CD14-positive monocyte (primary cell): ENCODE data around the gene WDR82. TPM values are rescaled to one million over a fixed set of nuclear protein-coding genes. Genes with fewer than 3 reads are reported as not detected.

ENCODE experiments used
- DNase-seq, 3 donors: peaks; one replicate each; pipeline ENCODE4 v3.0.0-alpha.2; 2011 to 2022
- H2AFZ ChIP-seq: 2 replicates; pipeline ENCODE4 v1.6.0; 2012; ENCODE audit warnings: mild to moderate bottlenecking, low read depth, low read length, inconsistent platforms; ENCODE audit not compliant: insufficient read depth, poor library complexity, severe bottlenecking
- H3K27ac ChIP-seq, 2 donors: 1 replicate in 1 of 2; 2 replicates in 1 of 2; pipeline ENCODE4 v1.5.1; 2012 to 2013; ENCODE audit warnings: low read length in 2 of 2, control low read depth in 1 of 2, inconsistent platforms in 1 of 2, low read depth in 1 of 2, mild to moderate bottlenecking in 1 of 2
- H3K27me3 ChIP-seq, 2 donors: one replicate each; pipeline versions ENCODE4 v1.6.0 to v1.6.1; 2011 to 2013; ENCODE audit warnings: low read length in 2 of 2; ENCODE audit not compliant: control insufficient read depth in 2 of 2, insufficient read depth in 2 of 2
- H3K36me3 ChIP-seq, 2 donors: replicated peaks in 1 of 2; 1 replicate in 1 of 2; 2 replicates in 1 of 2; pipeline versions ENCODE4 v1.5.1 to v1.6.1; 2012 to 2013; ENCODE audit warnings: low read length in 2 of 2, control low read depth in 1 of 2, inconsistent platforms in 1 of 2, mild to moderate bottlenecking in 1 of 2; ENCODE audit not compliant: insufficient read depth in 2 of 2, control insufficient read depth in 1 of 2
- H3K4me1 ChIP-seq, 2 donors: 1 replicate in 1 of 2; 2 replicates in 1 of 2; pipeline versions ENCODE4 v1.5.1 to v1.6.1; 2012 to 2013; ENCODE audit warnings: low read length in 2 of 2, control low read depth in 1 of 2, inconsistent platforms in 1 of 2, mild to moderate bottlenecking in 1 of 2, moderate library complexity in 1 of 2; ENCODE audit not compliant: insufficient read depth in 2 of 2, control insufficient read depth in 1 of 2
- H3K4me2 ChIP-seq: replicated peaks from 2 replicates; pipeline ENCODE3; 2012; ENCODE audit warnings: low read length, moderate library complexity, mild to moderate bottlenecking; ENCODE audit not compliant: poor library complexity, severe bottlenecking; ENCODE audit errors: extremely low read depth
- H3K4me3 ChIP-seq, 3 experiments: fragments of 200-600 bp in 1 of 3; sonication (generic) in 1 of 3; replicated peaks in 1 of 3; 1 replicate in 2 of 3; 2 replicates in 1 of 3; pipeline ENCODE4 v1.5.1; 2011 to 2013; ENCODE audit warnings: low read length in 3 of 3, mild to moderate bottlenecking in 3 of 3, control low read depth in 2 of 3, low read depth in 2 of 3, inconsistent platforms in 1 of 3, moderate library complexity in 1 of 3
- H3K79me2 ChIP-seq: 2 replicates; pipeline ENCODE4 v1.6.0; 2012; ENCODE audit warnings: mild to moderate bottlenecking, control low read depth, inconsistent platforms, low read length, moderate library complexity; ENCODE audit not compliant: insufficient read depth
- H3K9ac ChIP-seq: 2 replicates; pipeline ENCODE4 v1.6.0; 2017; ENCODE audit warnings: low read length, mild to moderate bottlenecking; ENCODE audit not compliant: insufficient read depth, poor library complexity, severe bottlenecking
- H3K9me3 ChIP-seq, 2 donors: replicated peaks in 1 of 2; 1 replicate in 1 of 2; 2 replicates in 1 of 2; pipeline versions ENCODE4 v1.5.1 to v1.6.1; 2012 to 2013; ENCODE audit warnings: low read length in 2 of 2, control low read depth in 1 of 2; ENCODE audit not compliant: control insufficient read depth in 1 of 2, insufficient read depth in 1 of 2
- H4K20me1 ChIP-seq: 2 replicates; pipeline ENCODE4 v1.6.0; 2012; ENCODE audit warnings: mild to moderate bottlenecking, low read length, control low read depth, moderate library complexity; ENCODE audit not compliant: insufficient read depth
- H3K27ac Mint-ChIP-seq, 7 donors: one replicate each; pipeline ENCODE4 v1.8.0; 2020; ENCODE audit warnings: mild to moderate bottlenecking in 7 of 7, mixed read lengths in 7 of 7, moderate library complexity in 6 of 7, inconsistent platforms in 2 of 7
- H3K27me3 Mint-ChIP-seq, 3 donors: one replicate each; pipeline ENCODE4 v1.8.0; 2021 to 2022; ENCODE audit warnings: low read depth in 3 of 3, mild to moderate bottlenecking in 3 of 3, mixed read lengths in 3 of 3, moderate library complexity in 3 of 3, inconsistent platforms in 1 of 3
- H3K36me3 Mint-ChIP-seq, 2 donors: one replicate each; pipeline ENCODE4 v1.8.0; 2020; ENCODE audit warnings: mixed read lengths in 2 of 2, inconsistent platforms in 1 of 2, mild to moderate bottlenecking in 1 of 2
- H3K4me1 Mint-ChIP-seq: one replicate; pipeline ENCODE4 v1.8.0; 2020; ENCODE audit warnings: mild to moderate bottlenecking, mixed read lengths
- H3K4me3 Mint-ChIP-seq, 2 donors: one replicate each; pipeline ENCODE4 v1.8.0; 2020; ENCODE audit warnings: mild to moderate bottlenecking in 2 of 2, mixed read lengths in 2 of 2, moderate library complexity in 1 of 2
- H3K9me3 Mint-ChIP-seq, 7 donors: one replicate each; pipeline ENCODE4 v1.8.0; 2020 to 2022; ENCODE audit warnings: mixed read lengths in 7 of 7, mild to moderate bottlenecking in 6 of 7, moderate library complexity in 6 of 7, inconsistent platforms in 2 of 7
- WGBS: methylation state at CpG from one replicate; pipeline ENCODE4 v1.1.5; 2013; ENCODE audit warnings: missing lambda C conversion rate; ENCODE audit not compliant: insufficient coverage; 5-methylcytosine and 5-hydroxymethylcytosine counted together
- intact Hi-C, 2 donors: fragments of 100-400 bp; cut with micrococcal nuclease; formaldehyde crosslinking; loops; one replicate each; pipeline versions ENCODE4 v1.15.0 to v1.15.1; 2023
- polyA plus RNA-seq, 3 donors: library from polyadenylated mRNA; depleted of rRNA in 1 of 3; unstranded in 2 of 3; stranded (reverse) in 1 of 3; fragments of 300-500 nt in 2 of 3; fragments of >200 nt in 1 of 3; fragmentation: Illumina TruSeq in 2 of 3; gene quantifications; 1 replicate in 2 of 3; 2 replicates in 1 of 3; pipeline ENCODE4 v1.2.3, GENCODE V29; 2012 to 2021
- TF ChIP-seq, protein P1 (sequence below): fragments of 200-600 bp; IDR thresholded peaks from one replicate; pipeline ENCODE4 v1.8.0; 2022; ENCODE audit warnings: antibody characterized with exemption, mild to moderate bottlenecking

The WDR82 gene
- polyA plus RNA-seq, 3 donors, result 27.3 to 33.4 (median 32.3) TPM

DNA sequence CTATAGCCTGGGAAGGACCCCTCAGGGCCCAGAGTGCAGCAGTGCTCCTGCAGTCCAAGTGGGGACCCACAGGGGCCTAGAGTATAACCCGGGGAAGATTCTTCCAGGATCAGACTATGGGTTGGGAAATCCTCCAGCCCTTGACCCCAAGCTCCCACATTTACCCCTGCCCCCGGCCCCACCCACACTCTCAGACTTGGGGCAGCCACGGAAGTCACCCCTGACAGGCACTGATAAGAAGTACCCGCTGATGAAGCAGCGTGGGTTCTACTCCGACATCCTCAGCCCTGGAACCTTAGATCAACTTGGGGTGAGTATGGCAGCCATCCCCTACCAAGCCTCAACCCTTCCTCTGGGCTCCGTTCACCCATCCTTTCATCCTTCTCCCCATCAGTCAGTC lies 44.0 kb upstream of the WDR82 start:
- Histone ChIP-seq H3K4me3 (no peak overlapping the region), H3K4me1 (peaks cover 6 to 7% of the 10 kb centered on the region in 2 donors), H3K27me3 (no peaks in the 10 kb centered on the region), H3K9me3 (no peaks in the 10 kb centered on the region), H3K4me2 (no peak overlapping the region), H3K27ac (no peak overlapping the region), H2AFZ (no peak overlapping the region), H4K20me1 (no peaks in the 10 kb centered on the region), H3K36me3 (peaks cover 2 to 14% of the 10 kb centered on the region in 2 donors), H3K9ac (no peak overlapping the region), H3K79me2 (no peaks in the 10 kb centered on the region)
- intact Hi-C loops, result no loop called here
- Mint-ChIP-seq H3K4me1 (peaks cover 10% of the 10 kb centered on the region), H3K27ac (no peak overlapping the region), H3K9me3 (no peaks in the 10 kb centered on the region), H3K27me3 (peaks cover 3 to 8% (median 3%) of the 10 kb centered on the region in 3 donors), H3K36me3 (peaks cover 23% of the 10 kb centered on the region in 2 donors), H3K4me3 (no peak overlapping the region)
- 89% methylated on average over 3 of the region's 7 CpGs for WGBS
- no peak for DNase-seq
- TF ChIP-seq, protein P1, sequence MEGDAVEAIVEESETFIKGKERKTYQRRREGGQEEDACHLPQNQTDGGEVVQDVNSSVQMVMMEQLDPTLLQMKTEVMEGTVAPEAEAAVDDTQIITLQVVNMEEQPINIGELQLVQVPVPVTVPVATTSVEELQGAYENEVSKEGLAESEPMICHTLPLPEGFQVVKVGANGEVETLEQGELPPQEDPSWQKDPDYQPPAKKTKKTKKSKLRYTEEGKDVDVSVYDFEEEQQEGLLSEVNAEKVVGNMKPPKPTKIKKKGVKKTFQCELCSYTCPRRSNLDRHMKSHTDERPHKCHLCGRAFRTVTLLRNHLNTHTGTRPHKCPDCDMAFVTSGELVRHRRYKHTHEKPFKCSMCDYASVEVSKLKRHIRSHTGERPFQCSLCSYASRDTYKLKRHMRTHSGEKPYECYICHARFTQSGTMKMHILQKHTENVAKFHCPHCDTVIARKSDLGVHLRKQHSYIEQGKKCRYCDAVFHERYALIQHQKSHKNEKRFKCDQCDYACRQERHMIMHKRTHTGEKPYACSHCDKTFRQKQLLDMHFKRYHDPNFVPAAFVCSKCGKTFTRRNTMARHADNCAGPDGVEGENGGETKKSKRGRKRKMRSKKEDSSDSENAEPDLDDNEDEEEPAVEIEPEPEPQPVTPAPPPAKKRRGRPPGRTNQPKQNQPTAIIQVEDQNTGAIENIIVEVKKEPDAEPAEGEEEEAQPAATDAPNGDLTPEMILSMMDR, result no peak

DNA sequence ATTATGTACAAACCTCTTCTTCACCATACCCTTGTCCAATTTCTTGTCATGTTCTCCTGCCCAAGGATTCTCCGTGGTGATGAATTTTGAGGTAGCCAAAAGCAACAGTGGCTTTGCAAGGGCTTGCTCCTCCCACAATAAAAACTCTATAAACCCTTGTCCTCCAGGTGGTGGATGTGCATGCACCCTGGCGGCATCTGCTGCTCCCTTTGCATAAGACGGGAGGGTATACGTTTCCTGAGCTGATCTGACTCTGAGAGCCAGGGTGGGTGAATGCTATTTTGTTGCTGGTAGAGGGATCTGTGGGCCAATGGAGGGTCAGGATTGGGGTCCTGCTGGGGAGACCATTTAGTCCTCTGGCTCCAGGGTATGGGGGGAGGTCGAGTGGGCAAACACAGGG lies 43.0 kb upstream of the WDR82 start:
- Histone ChIP-seq H3K79me2 (no peaks in the 10 kb centered on the region), H2AFZ (no peak overlapping the region), H3K27ac (no peak overlapping the region), H3K27me3 (no peaks in the 10 kb centered on the region), H3K9ac (no peak overlapping the region), H3K4me3 (no peak overlapping the region), H4K20me1 (no peaks in the 10 kb centered on the region), H3K9me3 (no peaks in the 10 kb centered on the region), H3K4me2 (no peak overlapping the region), H3K36me3 (peaks cover 0 to 9% of the 10 kb centered on the region in 2 donors), H3K4me1 (peaks cover 10 to 13% of the 10 kb centered on the region in 2 donors)
- 100% methylated on average over 3 of the region's 5 CpGs for WGBS
- intact Hi-C loops, result no loop called here
- Mint-ChIP-seq H3K4me1 (peaks cover 20% of the 10 kb centered on the region), H3K36me3 (peaks cover 23 to 26% of the 10 kb centered on the region in 2 donors), H3K4me3 (no peak overlapping the region), H3K27me3 (peaks cover 3 to 9% (median 3%) of the 10 kb centered on the region in 3 donors), H3K27ac (peak overlapping the region in 1 of 7 donors; percentile 2), H3K9me3 (no peaks in the 10 kb centered on the region)
- TF ChIP-seq, protein P1, result no peak
- no peak for DNase-seq
